Right lobe of liver (tissue), 6 donors: ENCODE measurements around the gene GZMB. TPM values are rescaled to one million over a fixed set of nuclear protein-coding genes. Genes with fewer than 3 reads are reported as not detected.
"Not testable (repeated sequence)": the region's sequence is repeated elsewhere in the genome, so short reads cannot be mapped to it uniquely, and the experiment has no call there.

Experiments used
- ATAC-seq, 4 donors: fragments of 200-7000 bp; cut with Tn5 transposase; one replicate each; pipeline ENCODE4 v1.9.1; 2020; ENCODE audit warnings: mild to moderate bottlenecking in 4 of 4, moderate library complexity in 4 of 4
- DNase-seq, 3 donors: peaks; one replicate each; pipeline ENCODE4 v3.0.0-alpha.2; 2020
- H3K27ac ChIP-seq, 3 donors: fragments of 200-600 bp; one replicate each; pipeline ENCODE4 v1.8.0; 2022
- H3K27me3 ChIP-seq, 2 donors: fragments of 200-600 bp; one replicate each; pipeline ENCODE4 v1.8.0; 2022
- H3K36me3 ChIP-seq, 4 donors: fragments of 200-600 bp; sonication (generic) in 1 of 4; one replicate each; pipeline versions ENCODE4 v1.5.1 to v1.8.0; 2017 to 2022; ENCODE audit warnings: control low read depth in 1 of 4
- H3K4me1 ChIP-seq, 4 donors: fragments of 200-600 bp; sonication (generic) in 1 of 4; one replicate each; pipeline versions ENCODE4 v1.5.1 to v1.8.0; 2017 to 2022; ENCODE audit warnings: control low read depth in 1 of 4
- H3K4me3 ChIP-seq, 3 donors: fragments of 200-600 bp; one replicate each; pipeline ENCODE4 v1.8.0; 2022
- H3K9me3 ChIP-seq, 4 donors: fragments of 200-600 bp; sonication (generic) in 1 of 4; one replicate each; pipeline versions ENCODE4 v1.5.1 to v1.8.0; 2017 to 2022; ENCODE audit warnings: control low read depth in 1 of 4
- POLR2A ChIP-seq: fragments of 450-650 bp; IDR thresholded peaks from one replicate; pipeline ENCODE4 v1.6.1; 2017; ENCODE audit warnings: antibody characterized with exemption, mild to moderate bottlenecking
- WGBS: methylation state at CpG from one replicate; pipeline ENCODE4 v1.1.6; 2018; ENCODE audit warnings: low coverage, low lambda C conversion rate; ENCODE audit not compliant: insufficient coverage; ENCODE audit errors: missing lambda C conversion rate; 5-methylcytosine and 5-hydroxymethylcytosine counted together
- intact Hi-C, 2 donors: fragments of 100-400 bp; cut with DNase I; formaldehyde crosslinking; loops; one replicate each; pipeline versions ENCODE4 v1.11.2 to v1.14.1; 2022
- total RNA-seq, 6 experiments: library from RNA; depleted of rRNA in 2 of 6; stranded (reverse); fragments of >200 nt in 2 of 6; fragmentation: NEBNext Ultra II Directional in 3 of 6; extraction: Animal tissue kit (Norgen Biotek cat#: 25700) in 3 of 6; gene quantifications; one replicate each; pipeline versions ENCODE4 v1.1.0 to v1.2.4, GENCODE V29; 2016 to 2023
- TF ChIP-seq, protein P1 (sequence below), 4 donors: fragments of 200-600 bp in 3 of 4; fragments of 450-650 bp in 1 of 4; IDR thresholded peaks; one replicate each; pipeline versions ENCODE4 v1.5.1 to v1.8.0; 2016 to 2022; ENCODE audit warnings: antibody characterized with exemption in 4 of 4, mild to moderate bottlenecking in 2 of 4
- donor health status: DM: no; HTN: yes; CAD: no.
- donor health status: DM: no; HTN: no; CAD: no.
- donor health status: DM: no; HTN: no; CAD: no.
- donor health status: DM: no; HTN: yes; CAD: no.
- donor health status: DM: no; HTN: yes; CAD: no.

GZMB gene
- total RNA-seq, 6 experiments from 2014 or later = 0.66 to 0.88 (median 0.78) TPM; not detected in 2

DNA sequence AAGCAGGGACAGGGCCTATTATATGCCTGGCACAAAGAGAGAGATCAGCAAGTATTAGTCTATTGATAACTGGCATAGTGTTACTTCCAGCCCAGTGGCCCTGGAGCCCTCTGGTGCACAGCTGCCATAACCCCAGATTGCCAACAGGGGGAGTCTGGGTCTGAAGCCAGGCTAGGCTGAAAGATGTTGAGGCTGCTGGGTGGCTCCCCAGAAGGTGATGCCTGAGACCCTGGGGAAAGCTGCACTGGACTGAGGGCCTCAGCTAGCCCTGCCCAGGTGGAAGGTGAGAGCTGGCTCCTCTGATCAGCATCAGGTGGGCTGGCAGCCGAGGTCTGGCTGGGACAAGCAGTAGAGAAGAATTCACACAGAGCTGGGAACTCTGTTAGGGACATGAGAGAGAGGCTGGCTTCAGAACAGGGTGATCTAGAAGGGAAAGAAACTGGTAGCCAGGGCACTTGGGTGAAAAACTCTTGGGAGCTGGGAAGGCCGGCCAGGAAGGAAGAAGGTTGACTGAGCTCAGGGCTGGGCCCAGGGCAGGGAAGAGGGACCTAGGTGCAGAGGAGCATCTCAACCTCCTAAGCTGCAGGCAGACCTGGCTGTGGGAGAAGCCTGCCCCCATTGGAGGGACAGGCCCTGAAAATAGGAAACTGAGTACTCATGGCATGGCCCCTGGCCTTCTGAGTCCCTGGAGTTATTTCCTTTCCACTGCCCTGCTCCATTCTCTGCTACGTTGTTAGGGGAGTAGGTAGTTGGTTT lies 28.4 kb downstream of the GZMB start:
- Histone ChIP-seq H3K9me3 (no peaks in the 10 kb centered on the region), H3K4me1 (no peaks in the 10 kb centered on the region), H3K4me3 (no peak overlapping the region), H3K36me3 (no peaks in the 10 kb centered on the region), H3K27me3 (no peaks in the 10 kb centered on the region), H3K27ac (no peak overlapping the region)
- DNase-seq (peak in 2 of 3 donors; percentile 33 to 53), ATAC-seq (peak; percentile 56 to 69 (median 62))
- TF ChIP-seq, protein P1, sequence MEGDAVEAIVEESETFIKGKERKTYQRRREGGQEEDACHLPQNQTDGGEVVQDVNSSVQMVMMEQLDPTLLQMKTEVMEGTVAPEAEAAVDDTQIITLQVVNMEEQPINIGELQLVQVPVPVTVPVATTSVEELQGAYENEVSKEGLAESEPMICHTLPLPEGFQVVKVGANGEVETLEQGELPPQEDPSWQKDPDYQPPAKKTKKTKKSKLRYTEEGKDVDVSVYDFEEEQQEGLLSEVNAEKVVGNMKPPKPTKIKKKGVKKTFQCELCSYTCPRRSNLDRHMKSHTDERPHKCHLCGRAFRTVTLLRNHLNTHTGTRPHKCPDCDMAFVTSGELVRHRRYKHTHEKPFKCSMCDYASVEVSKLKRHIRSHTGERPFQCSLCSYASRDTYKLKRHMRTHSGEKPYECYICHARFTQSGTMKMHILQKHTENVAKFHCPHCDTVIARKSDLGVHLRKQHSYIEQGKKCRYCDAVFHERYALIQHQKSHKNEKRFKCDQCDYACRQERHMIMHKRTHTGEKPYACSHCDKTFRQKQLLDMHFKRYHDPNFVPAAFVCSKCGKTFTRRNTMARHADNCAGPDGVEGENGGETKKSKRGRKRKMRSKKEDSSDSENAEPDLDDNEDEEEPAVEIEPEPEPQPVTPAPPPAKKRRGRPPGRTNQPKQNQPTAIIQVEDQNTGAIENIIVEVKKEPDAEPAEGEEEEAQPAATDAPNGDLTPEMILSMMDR (IDR thresholded peaks at IDR 0.05) = peak; percentile 43 to 53 (median 44)
- TF ChIP-seq POLR2A = no peak
- WGBS = 63% methylated on average over 1 of the region's 3 CpGs
- intact Hi-C loops = no loop called here

DNA sequence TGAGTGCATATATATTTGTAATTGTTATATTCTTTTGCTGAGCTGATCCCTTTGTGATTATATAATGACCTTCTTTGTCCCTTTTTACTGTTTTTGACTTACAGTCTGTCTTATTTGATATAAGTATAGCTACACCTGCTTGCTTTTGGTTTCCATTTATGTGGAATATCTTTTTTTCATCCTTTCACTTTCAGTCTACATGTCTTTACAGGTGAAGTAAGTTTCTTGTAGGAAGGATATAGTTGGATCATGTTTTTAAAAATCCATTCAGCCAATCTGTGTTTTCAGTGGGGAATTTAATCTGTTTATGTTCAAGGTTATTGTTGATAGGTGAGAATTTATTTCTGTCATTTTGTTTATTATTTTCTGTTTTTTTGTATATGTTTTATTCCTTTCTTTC lies 36.6 kb downstream of the GZMB start:
- H3K4me1 ChIP-seq = no peaks in the 10 kb centered on the region
- DNase-seq (no peak), ATAC-seq (no peak)
- H3K9me3 ChIP-seq = no peaks in the 10 kb centered on the region
- no peak overlapping the region for H3K4me3 ChIP-seq
- intact Hi-C loops = no loop called here
- H3K36me3 ChIP-seq = no peaks in the 10 kb centered on the region
- H3K27me3 ChIP-seq = no peaks in the 10 kb centered on the region
- no peak for TF ChIP-seq POLR2A
- TF ChIP-seq, protein P1 (IDR thresholded peaks at IDR 0.05) = no peak
- H3K27ac ChIP-seq = no peak overlapping the region

- no peak for ATAC-seq
- Histone ChIP-seq H3K4me1 (no peaks in the 10 kb centered on the region), H3K27ac (no peak overlapping the region), H3K4me3 (no peak overlapping the region), H3K9me3 (no peaks in the 10 kb centered on the region), H3K36me3 (no peaks in the 10 kb centered on the region), H3K27me3 (no peaks in the 10 kb centered on the region)
- TF ChIP-seq POLR2A = no peak
- TF ChIP-seq, protein P1 (IDR thresholded peaks at IDR 0.05) = no peak
- 20% methylated on average over 1 of the region's 3 CpGs for WGBS
- no peak for DNase-seq
- intact Hi-C loops = no loop called here
Measured at GRCh38 chr14:24595073-24595808, 38.7 kb downstream of the GZMB start.

DNA sequence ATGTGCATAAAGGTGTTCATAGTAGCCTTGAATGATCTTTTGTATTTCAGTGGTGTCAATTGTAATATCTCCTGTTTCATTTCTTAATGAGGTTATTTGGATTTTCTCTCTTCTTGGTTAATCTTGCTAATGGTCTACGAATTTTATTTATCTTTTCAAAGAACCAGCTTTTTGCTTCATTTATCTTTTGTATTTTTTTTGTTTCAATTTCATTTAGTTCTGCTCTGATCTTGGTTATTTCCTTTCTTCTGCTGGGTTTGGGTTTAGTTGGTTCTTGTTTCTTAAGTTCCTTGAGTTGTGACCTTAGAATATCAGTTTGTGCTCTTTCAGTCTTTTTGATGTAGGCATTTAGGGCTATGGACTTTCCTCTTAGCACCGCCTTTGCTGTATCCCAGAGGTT lies 43.0 kb downstream of the GZMB start:
- ATAC-seq, H3K36me3 ChIP-seq, intact Hi-C loops, H3K9me3 ChIP-seq, H3K4me1 ChIP-seq, DNase-seq, H3K27ac ChIP-seq, H3K27me3 ChIP-seq, H3K4me3 ChIP-seq: not testable (repeated sequence)
- 56% methylated on average over 2 of the region's 2 CpGs for WGBS

GRCh38 chr14:24584402-24584801 lies 49.6 kb downstream of the GZMB start:
- DNase-seq, ATAC-seq, H3K4me3 ChIP-seq, intact Hi-C loops, H3K27me3 ChIP-seq, H3K9me3 ChIP-seq, H3K4me1 ChIP-seq, H3K27ac ChIP-seq, H3K36me3 ChIP-seq: not testable (repeated sequence)
- 94% methylated on average over 2 of the region's 3 CpGs for WGBS

Other genes starting within 250 kb of the GZMB start
- gene NYNRIN, start 235.2 kb downstream of the GZMB start, total RNA-seq = 1 to 10 TPM; 1.8 to 6.1 (median 2.7) TPM
- gene CBLN3, start 204.5 kb downstream of the GZMB start, total RNA-seq = 1 to 10 TPM in 4 of 6 experiments, under 1 TPM in 2; 0.74 to 1.8 (median 1.2) TPM
- 10 to 100 TPM; 19.6 to 24.9 (median 21.4) TPM for gene KHNYN, start 204.2 kb downstream of the GZMB start, total RNA-seq
- gene SDR39U1, start 191.4 kb downstream of the GZMB start, total RNA-seq = 10 to 100 TPM; 24.9 to 32.8 (median 28.3) TPM
- not detected for gene CMA1, start 125.9 kb downstream of the GZMB start, total RNA-seq
- 1 to 10 TPM in 2 of 6 experiments, not detected in 4; 1.8 to 2.5 TPM for gene CTSG, start 57.9 kb downstream of the GZMB start, total RNA-seq
- gene GZMH, start 24.5 kb downstream of the GZMB start, total RNA-seq = under 1 TPM in 5 of 6 experiments, not detected in 1; 0.44 to 0.93 (median 0.48) TPM